Activated CD8-positive, alpha-beta memory T cell treated with anti-CD3 and anti-CD28 coated beads, Interleukin-2, amount 50 U/mL, for 1 hour (primary cell): ENCODE data around the gene REXO2.

Source experiments
- DNase-seq: peaks from one replicate; pipeline ENCODE4 v3.0.0-alpha.2; 2020; ENCODE audit errors: extremely low read depth

The REXO2 gene

GRCh38 chr11:114440971-114441763 lies 1.9 kb downstream of the REXO2 start:
- no peak for DNase-seq

- no peak for DNase-seq
Measured at GRCh38 chr11:114441921-114442320, 2.7 kb downstream of the REXO2 start.

GRCh38 chr11:114442536-114442935 lies 3.3 kb downstream of the REXO2 start:
- no peak for DNase-seq

GRCh38 chr11:114447444-114447843 lies 8.2 kb downstream of the REXO2 start:
- DNase-seq = no peak

GRCh38 chr11:114447892-114448291 lies 8.6 kb downstream of the REXO2 start:
- DNase-seq = no peak

- no peak for DNase-seq
Measured at GRCh38 chr11:114448749-114449482, 9.6 kb downstream of the REXO2 start.

GRCh38 chr11:114449845-114450244 lies 10.6 kb downstream of the REXO2 start:
- DNase-seq = no peak

- DNase-seq = no peak
Measured at GRCh38 chr11:114452399-114452798, 13.1 kb downstream of the REXO2 start.

- no peak for DNase-seq
Measured at GRCh38 chr11:114463999-114464398, 24.7 kb downstream of the REXO2 start.

- no peak for DNase-seq
Measured at GRCh38 chr11:114466742-114467141, 27.5 kb downstream of the REXO2 start.

GRCh38 chr11:114472661-114473060 lies 33.4 kb downstream of the REXO2 start:
- DNase-seq = no peak

- no peak for DNase-seq
Measured at GRCh38 chr11:114478001-114478410, 38.7 kb downstream of the REXO2 start.

GRCh38 chr11:114478768-114479167 lies 39.5 kb downstream of the REXO2 start:
- DNase-seq = no peak

- no peak for DNase-seq
Measured at GRCh38 chr11:114479331-114479730, 40.1 kb downstream of the REXO2 start.

- DNase-seq = no peak
Measured at GRCh38 chr11:114482114-114482513, 42.8 kb downstream of the REXO2 start.

GRCh38 chr11:114483929-114484328 lies 44.7 kb downstream of the REXO2 start:
- no peak for DNase-seq

- DNase-seq = no peak
Measured at GRCh38 chr11:114496915-114497314, 57.6 kb downstream of the REXO2 start.

GRCh38 chr11:114499756-114500155 lies 60.5 kb downstream of the REXO2 start:
- DNase-seq = no peak
